Suppressor macrophage treated with lipopolysaccharide for 4 hours (primary cell): ENCODE data around the gene EPS15.
"Not testable (repeated sequence)": the region's sequence is repeated elsewhere in the genome, so short reads cannot be mapped to it uniquely, and the experiment has no call there.

Experiments used
- DNase-seq: peaks from one replicate; pipeline ENCODE4 v3.0.0-alpha.2; 2020

Gene EPS15

GRCh38 chr1:51512606-51513005 lies 6.5 kb downstream of the EPS15 start:
- no peak for DNase-seq

DNA sequence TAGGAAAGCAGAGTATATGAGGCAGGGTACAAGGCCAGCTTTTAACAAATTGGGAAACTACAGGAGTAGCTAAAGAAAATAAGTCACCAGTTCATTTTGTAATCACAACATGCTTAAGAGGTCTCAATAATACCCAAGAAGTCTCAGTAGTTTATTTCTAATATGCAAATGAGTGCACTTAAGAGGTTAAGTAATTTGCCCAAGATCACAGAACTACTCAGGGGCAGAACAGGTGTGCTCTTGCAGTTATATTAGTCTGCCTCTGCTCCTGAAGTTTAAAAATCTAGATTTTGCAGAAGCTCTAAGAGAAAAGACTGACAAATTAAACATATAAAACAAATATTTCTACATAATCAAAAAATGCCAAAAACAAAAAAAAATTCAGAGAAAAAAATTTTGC lies 6.9 kb downstream of the EPS15 start:
- no peak for DNase-seq

DNA sequence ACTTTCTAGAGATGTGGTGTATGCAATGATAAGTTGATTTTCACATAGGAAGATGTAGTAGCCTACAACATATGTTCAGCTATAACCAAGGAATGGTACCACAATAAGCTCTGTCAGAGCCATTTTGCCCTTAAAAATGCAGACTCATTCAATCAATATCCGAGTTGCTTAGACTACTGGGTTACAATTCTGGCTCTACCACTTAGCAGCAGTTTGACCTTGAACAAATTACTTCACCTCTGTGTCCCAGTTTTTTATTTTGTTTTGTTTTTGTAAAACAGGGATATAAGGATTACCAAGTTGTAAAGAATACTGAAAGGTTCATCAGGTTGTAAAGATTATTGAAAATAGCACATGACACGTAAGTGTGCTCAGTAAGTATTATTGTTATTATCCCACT lies 9.3 kb downstream of the EPS15 start:
- no peak for DNase-seq

DNA sequence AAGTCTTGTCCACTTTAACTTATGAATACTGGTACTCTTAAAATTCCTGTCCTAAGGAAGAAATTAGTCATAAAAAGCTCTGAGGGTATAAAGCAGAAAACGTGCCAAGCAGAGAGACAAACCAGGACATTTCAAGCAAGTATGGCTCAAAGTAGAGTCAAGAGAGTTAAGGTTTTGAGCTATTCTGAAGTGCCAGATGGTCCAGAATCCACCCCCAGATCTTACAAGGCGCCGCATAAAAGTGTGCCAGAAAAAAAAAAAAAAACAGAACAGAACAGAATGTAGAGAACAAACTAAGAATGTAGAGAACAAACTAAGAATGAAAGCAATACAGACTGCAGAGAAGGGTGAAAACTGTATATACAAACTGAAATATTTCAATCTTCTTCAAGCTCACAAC lies 12.5 kb downstream of the EPS15 start:
- no peak for DNase-seq

GRCh38 chr1:51504806-51505525 lies 14.1 kb downstream of the EPS15 start:
- peak; percentile 54 for DNase-seq

DNA sequence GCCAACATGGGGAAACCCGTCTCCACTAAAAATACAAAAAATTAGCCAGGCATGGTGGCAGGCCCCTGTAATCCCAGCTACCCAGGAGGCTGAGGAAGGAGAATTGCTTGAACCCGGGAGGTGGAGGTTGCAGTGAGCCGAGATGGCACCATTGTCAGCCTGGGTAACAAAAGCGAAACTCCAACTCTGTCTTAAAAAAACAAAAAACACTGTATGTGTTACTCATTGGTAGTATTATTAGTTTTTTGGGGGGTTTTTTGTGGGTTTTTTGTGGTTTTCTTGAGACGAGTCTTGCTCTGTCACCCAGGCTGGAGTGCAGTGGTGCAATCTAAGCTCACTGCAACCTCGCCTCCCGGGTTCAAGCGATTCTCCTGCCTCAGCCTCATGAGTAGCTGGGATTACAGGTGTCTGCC lies 17.8 kb downstream of the EPS15 start:
- peak; percentile 84 for DNase-seq

- no peak for DNase-seq
Observed at GRCh38 chr1:51499694-51500093, 19.4 kb downstream of the EPS15 start.

GRCh38 chr1:51498924-51499323 lies 20.1 kb downstream of the EPS15 start:
- no peak for DNase-seq

- DNase-seq = no peak
Observed at GRCh38 chr1:51497340-51497739, 21.7 kb downstream of the EPS15 start.

- no peak for DNase-seq
Observed at GRCh38 chr1:51494138-51494830, 24.8 kb downstream of the EPS15 start.

DNA sequence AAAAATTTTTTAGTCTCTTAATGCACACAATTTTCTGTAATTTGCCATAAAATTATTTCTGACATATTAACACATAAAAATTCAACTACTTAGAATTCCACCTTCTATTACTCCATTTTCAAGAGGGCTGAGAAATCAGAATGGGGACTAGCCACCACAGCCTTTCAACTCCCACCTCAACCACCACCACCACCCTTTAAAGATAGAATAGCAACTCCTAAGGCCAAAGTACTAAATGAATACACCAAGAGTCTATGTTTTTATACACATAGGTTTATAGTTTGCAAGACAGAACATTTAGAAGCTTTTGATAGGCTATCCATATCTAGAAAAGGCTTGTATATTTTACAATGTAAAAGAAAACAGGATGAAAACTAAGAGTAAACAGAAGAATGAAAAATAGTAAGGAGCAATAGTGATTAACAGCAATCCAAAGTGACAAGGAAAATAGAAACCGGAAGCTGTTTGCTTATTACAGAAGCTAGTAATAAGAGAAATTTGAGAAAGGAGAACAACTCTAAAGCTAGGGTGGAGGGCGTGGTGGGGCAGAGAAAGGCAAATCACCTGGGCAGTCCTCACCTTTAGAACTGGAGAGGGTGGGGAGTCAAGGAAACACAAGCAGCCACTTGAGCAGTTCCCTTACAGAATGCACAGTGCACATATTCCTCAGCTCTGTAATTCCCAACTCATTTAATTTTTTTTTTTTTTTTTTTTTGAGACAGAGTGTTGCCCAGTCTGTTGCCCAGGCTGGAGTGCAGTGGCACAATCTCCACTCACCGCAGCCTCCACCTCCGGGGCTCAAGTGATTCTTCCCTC lies 27.7 kb downstream of the EPS15 start:
- peak; percentile 69 for DNase-seq

DNA sequence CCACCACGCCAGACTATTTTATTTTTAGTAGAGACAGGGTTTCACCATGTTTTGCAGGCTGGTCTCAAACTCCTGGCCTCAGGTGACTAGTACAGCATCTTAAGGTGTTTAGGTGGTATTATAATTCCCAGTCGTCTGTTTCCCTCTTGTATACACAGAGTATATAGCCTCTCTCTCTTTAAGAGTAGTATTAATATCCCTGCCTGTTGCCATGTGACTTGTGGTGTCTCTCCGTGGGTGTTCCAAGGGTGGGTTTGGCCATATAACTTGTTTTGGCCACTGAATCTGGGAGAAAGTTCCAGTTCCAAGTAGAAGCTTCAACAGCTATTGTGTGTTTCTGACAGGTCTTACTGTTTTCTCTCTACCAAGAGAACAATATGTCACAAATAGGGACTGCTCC lies 29.6 kb downstream of the EPS15 start:
- DNase-seq = no peak

DNA sequence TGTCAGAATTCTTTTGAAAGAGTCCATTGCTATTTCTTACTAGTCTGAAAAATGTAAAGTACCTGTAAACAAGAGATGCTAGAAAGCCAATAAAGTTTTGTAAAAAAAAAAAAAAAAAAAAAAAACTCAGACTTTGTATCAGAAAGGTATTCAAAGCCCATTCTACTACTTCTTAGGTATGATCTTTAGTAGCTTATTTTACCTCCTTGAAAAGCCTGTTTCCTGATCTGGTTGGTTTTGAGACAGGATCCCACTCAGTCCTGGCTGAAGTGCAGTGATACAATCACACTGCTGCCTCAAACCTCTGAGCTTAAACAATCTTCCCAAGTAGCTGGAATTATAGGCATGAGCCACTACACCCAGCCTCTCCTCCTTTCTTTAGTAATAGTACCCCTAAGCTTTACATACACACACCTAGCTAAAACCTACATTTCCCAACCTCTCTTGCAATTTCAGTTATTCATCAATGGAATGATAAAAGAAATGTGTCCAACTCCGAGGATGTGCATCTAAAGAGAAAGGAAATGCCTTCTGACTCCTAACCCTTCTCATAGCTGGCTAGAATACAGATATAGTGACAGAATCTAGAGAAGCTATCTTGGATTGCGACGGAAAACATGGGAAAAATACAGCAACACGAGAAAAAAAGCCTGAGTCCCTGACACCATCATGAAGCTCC lies 30.6 kb downstream of the EPS15 start:
- DNase-seq = no peak

GRCh38 chr1:51487628-51488027 lies 31.4 kb downstream of the EPS15 start:
- no peak for DNase-seq

GRCh38 chr1:51484591-51484990 lies 34.5 kb downstream of the EPS15 start:
- no peak for DNase-seq

DNA sequence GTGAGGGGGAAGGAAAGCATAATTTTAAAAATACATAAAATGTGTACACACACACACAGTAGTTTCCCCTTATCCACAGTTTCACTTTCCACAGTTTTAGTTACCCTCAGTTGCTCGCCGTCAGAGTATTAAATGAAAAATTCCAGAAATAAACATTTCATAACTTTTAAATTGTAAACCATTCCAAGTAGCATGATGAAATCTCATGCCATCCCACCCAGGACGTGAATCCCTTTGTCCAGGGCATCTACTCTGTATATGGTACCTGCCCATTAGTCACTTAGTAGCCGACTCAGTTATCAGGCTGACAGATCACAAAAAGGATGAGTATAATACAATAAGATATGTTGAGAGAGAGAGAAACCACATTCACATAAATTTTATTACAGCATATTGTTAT lies 36.2 kb downstream of the EPS15 start:
- DNase-seq = peak; percentile 34

- DNase-seq = not testable (repeated sequence)
Observed at GRCh38 chr1:51474832-51475620, 44.0 kb downstream of the EPS15 start.

GRCh38 chr1:51473331-51474115 lies 45.5 kb downstream of the EPS15 start:
- DNase-seq = peak; percentile 51

- peak; percentile 43 for DNase-seq
Observed at GRCh38 chr1:51472359-51472758, 46.7 kb downstream of the EPS15 start.

- no peak for DNase-seq
Observed at GRCh38 chr1:51469518-51469917, 49.5 kb downstream of the EPS15 start.

DNA sequence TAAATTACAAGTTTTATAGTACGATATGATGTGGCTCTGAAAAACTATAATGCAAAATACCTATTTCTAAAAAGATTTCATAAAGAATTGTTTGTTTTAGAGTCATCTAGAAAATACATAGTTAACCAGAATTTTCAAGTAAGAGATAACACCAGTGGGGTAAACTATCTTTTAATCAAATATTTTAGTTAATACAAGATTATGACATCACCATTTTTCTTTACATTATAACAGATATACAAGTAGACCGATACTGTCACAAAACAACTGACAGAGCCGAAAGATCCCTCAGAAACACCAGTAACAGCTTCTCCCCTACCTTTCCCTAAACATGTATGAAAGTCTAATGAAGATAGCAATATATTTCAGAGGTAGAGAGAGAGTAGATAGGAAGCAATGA lies 54.2 kb downstream of the EPS15 start:
- no peak for DNase-seq

DNA sequence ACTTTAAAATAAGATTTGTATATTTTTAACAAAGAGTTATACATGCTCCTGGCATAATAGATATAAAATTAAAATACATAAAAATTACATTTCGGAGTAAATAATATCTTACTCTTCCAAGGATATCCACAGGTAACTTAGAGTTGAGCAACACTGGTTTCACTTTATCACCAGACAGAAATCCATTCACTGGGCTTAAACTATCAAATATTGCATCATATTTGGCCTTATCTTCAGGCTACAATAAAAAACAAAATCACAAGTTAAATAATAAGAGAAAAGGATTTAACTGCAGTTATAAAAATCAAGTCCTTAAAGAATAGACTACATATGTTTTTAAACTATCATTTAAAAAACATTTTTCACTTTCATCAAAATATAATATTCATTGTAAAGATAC lies 55.5 kb downstream of the EPS15 start:
- DNase-seq = no peak
